ENCODE data around the gene DNAH12.

- TF ChIP-seq CTCF (conservative IDR thresholded peaks at IDR 0.05; ENCODE audit: low read length) (no peak), EZH2phosphoT487 (IDR thresholded peaks at IDR 0.05; ENCODE audit: borderline replicate concordance) (no peak)
Observed at GRCh38 chr3:57350271-57350670, 193.9 kb downstream of the DNAH12 start.
